ENCODE measurements around the gene SLC26A1. TPM values are rescaled to one million over a fixed set of nuclear protein-coding genes. Genes with fewer than 3 reads are reported as not detected.

SLC26A1 gene
- total and polyA plus RNA-seq, 2 of the 13 experiments (the other 11 are each of a cell fraction or from before 2014, with no cell fraction given): 5.4 to 22.9 TPM

- Histone ChIP-seq H3K27me3 (ENCODE audit: control insufficient read depth in 1 of 2, insufficient read depth in 2 of 2, low read length in 2 of 2) (no peaks in the 10 kb centered on the region), H3K27ac (ENCODE audit: extremely low read length, insufficient read depth, low read length) (no peak overlapping the region), H4K20me1 (ENCODE audit: insufficient read depth, low read length) (no peaks in the 10 kb centered on the region), H3K4me2 (ENCODE audit: low read depth, low read length) (no peak overlapping the region), H3K4me3 (replicated peaks in 1 of 3; ENCODE audit: insufficient read depth in 1 of 3, low read depth in 2 of 3, low read length in 3 of 3) (no peak overlapping the region), H3K9me3 (ENCODE audit: low read length) (no peaks in the 10 kb centered on the region), H3K79me2 (ENCODE audit: insufficient read depth, low read length) (no peaks in the 10 kb centered on the region), H3K36me3 (replicated peaks in 1 of 2; ENCODE audit: control insufficient read depth in 1 of 2, insufficient read depth in 2 of 2, low read length in 2 of 2) (no peaks in the 10 kb centered on the region), H2AFZ (ENCODE audit: low read length) (no peak overlapping the region), H3K9ac (ENCODE audit: insufficient read depth, low read depth, low read length) (no peak overlapping the region), H3K4me1 (ENCODE audit: insufficient read depth, low read length) (peaks cover 23% of the 10 kb centered on the region)
- no peak for TF ChIP-seq REPIN1 (CRISPR knock-in tag; IDR thresholded peaks at IDR 0.05; ENCODE audit: borderline replicate concordance, low read depth)
- no peak for TF ChIP-seq ZNF883 (CRISPR knock-in tag; IDR thresholded peaks at IDR 0.05; ENCODE audit: not compliant biosample characterization)
- no peak for TF ChIP-seq PHB2 (IDR thresholded peaks at IDR 0.05; ENCODE audit: partially characterized antibody)
- TF ChIP-seq HDAC2 (CRISPR knock-in tag; IDR thresholded peaks at IDR 0.05): no peak
- TF ChIP-seq DZIP1 (CRISPR knock-in tag; IDR thresholded peaks at IDR 0.05): no peak
- TF ChIP-seq CHD2 (IDR thresholded peaks at IDR 0.05; ENCODE audit: low read depth, low read length): no peak
- TF ChIP-seq SNAPC2 (CRISPR knock-in tag; IDR thresholded peaks at IDR 0.05): no peak
- TF ChIP-seq RERE (CRISPR knock-in tag; IDR thresholded peaks at IDR 0.05; ENCODE audit: low read depth): no peak
- no peak for TF ChIP-seq ZFX (CRISPR knock-in tag; IDR thresholded peaks at IDR 0.05; ENCODE audit: low read depth)
- TF ChIP-seq PITX1 (CRISPR knock-in tag; IDR thresholded peaks at IDR 0.05): no peak
- TF ChIP-seq EZH2 (conservative IDR thresholded peaks at IDR 0.05; ENCODE audit: low read depth, low read length): no peak
- no peak for TF ChIP-seq U2AF2 (IDR thresholded peaks at IDR 0.05; ENCODE audit: low read depth, low read length)
- in situ Hi-C loops (cut with HindIII; ENCODE audit: extremely low pct_ligation_motif_present, low pct_unique_long_range_greater_than_20kb) (no loop called here), intact Hi-C loops (cut with micrococcal nuclease; ENCODE audit: unreplicated experiment) (no loop called here)
- DNase-seq (ENCODE audit: low spot score) (no peak), FAIRE-seq (no peak), ATAC-seq (no peak)
- POLR2A ChIA-PET: interaction anchor here (0.9 kb wide), 1 partner anchor 276 kb away, joined by 3 read pairs; the partner anchor contains the start of genes ATP5ME and MYL5
- 84% methylated on average over 18 of the region's 30 CpGs for WGBS (ENCODE audit: low lambda C conversion rate)
- CTCF ChIA-PET (ENCODE audit: low intra/inter-chr PET ratio, low total read pairs): no interaction called here
- BruUV-seq (replicated peaks): no TSS peak
Measured at GRCh38 chr4:950136-951020, 42.8 kb downstream of the SLC26A1 start.

Measured in HepG2 (cell line).